Astrocyte (in vitro differentiated cells and primary cell): Measurements from ENCODE around the gene CLTCL1.

Source experiments
- EZH2 ChIP-seq: IDR thresholded peaks from 2 replicates; pipeline ENCODE4 v1.6.1; 2012; ENCODE audit warnings: mild to moderate bottlenecking, low read length, inconsistent platforms; ENCODE audit not compliant: insufficient read depth
- TF ChIP-seq, protein P1 (sequence below): IDR thresholded peaks from 2 replicates; pipeline ENCODE4 v1.5.1; 2011; ENCODE audit warnings: low read depth, mild to moderate bottlenecking, inconsistent platforms, low read length, moderate library complexity; ENCODE audit not compliant: insufficient read depth

DNA sequence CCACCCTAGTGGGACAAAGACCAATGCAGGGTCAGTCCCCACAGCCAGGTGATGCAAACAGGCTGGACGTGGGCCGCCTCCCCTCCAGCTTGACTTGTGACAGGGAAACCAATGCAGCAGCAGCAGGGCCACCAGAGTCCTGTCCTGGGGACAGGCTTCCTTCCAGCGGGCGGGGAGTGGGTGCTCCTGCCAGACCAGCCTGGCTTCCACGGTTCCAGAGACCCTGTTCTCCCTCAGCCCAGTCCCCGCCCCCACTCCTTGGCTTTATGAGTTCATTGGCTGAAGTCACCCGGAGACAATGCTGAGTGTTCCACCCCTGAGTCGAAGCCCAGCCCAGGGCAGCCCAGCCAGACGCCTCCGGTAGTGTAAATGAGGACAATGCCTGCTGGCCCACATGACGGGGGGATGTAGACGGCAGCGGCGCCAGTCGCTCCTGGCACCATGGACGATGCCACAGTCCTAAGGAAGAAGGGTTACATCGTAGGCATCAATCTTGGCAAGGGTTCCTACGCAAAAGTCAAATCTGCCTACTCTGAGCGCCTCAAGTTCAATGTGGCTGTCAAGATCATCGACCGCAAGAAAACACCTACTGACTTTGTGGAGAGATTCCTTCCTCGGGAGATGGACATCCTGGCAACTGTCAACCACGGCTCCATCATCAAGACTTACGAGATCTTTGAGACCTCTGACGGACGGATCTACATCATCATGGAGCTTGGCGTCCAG, 160.4 kb downstream of the CLTCL1 start, which contains the start of gene TSSK2:
- TF ChIP-seq, protein P1, sequence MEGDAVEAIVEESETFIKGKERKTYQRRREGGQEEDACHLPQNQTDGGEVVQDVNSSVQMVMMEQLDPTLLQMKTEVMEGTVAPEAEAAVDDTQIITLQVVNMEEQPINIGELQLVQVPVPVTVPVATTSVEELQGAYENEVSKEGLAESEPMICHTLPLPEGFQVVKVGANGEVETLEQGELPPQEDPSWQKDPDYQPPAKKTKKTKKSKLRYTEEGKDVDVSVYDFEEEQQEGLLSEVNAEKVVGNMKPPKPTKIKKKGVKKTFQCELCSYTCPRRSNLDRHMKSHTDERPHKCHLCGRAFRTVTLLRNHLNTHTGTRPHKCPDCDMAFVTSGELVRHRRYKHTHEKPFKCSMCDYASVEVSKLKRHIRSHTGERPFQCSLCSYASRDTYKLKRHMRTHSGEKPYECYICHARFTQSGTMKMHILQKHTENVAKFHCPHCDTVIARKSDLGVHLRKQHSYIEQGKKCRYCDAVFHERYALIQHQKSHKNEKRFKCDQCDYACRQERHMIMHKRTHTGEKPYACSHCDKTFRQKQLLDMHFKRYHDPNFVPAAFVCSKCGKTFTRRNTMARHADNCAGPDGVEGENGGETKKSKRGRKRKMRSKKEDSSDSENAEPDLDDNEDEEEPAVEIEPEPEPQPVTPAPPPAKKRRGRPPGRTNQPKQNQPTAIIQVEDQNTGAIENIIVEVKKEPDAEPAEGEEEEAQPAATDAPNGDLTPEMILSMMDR, result no peak
- TF ChIP-seq EZH2, result no peak
